ENCODE results near the gene VOPP1. TPM values are rescaled to one million over a fixed set of nuclear protein-coding genes. Genes with fewer than 3 reads are reported as not detected.

VOPP1 gene
- total RNA-seq, 2 experiments from 2014 or later, result 49.6 to 53.1 TPM

DNA sequence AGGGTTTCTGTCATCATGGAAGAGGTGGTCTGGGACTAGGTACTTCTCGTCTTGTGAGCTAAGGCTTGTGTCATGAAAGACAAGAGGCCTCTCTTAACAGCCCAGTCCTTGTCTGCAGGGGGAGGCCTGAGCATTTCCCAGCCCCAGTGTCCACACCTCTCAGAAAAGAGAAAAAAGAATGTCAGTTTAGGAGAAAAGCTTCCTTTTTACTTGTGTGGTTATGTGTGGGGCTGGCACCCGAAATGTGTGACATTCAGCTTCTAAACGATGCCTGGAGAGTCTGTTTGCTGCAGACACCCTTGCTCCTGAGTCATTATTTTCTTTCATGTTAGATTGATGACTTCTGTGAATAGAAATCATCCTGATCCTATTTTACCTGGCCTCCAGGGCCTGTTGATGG, 139.8 kb downstream of the VOPP1 start:
- H3K36me3 ChIP-seq (ENCODE audit: insufficient read depth, low read length), result no peaks in the 10 kb centered on the region
- intact Hi-C loops (cut with DNase I, micrococcal nuclease), result loop anchor here in 1 of 2 experiments (5.0 to 10.0 kb wide), 3 partner anchors 35 to 292 kb away; no protein-coding TSS in a partner anchor

DNA sequence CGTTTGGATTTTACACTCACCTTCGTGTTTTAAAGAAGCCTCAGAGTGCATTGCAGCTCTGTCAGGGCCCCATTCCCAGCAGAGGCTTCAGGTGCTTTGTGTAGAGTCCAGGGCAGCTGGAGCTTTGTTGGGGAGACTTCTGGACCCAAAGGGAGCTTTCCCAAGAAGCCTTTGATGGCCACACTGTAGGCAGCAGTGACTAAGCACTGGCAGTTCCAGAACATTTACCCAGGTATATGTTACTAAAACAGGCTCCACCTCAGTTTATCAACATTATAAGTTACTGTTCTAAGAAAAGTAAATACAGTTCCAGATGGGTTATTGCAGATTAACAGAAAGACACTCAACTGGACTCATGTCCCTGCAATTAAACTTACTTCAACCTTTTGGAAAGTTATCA, 140.4 kb downstream of the VOPP1 start:
- no peak for DNase-seq
- no peaks in the 10 kb centered on the region for H3K27me3 ChIP-seq (ENCODE audit: control insufficient read depth in 1 of 2, insufficient read depth in 2 of 2, low read length in 2 of 2)
- Mint-ChIP-seq H3K27ac (no peak overlapping the region), H3K4me3 (no peak overlapping the region), H3K27me3 (no peaks in the 10 kb centered on the region), H3K36me3 (ENCODE audit: low read depth) (no peaks in the 10 kb centered on the region), H3K4me1 (ENCODE audit: low read depth) (peaks cover 21% of the 10 kb centered on the region), H3K9me3 (no peaks in the 10 kb centered on the region)
- no peak overlapping the region for H3K27ac ChIP-seq (ENCODE audit: low read depth in 1 of 2, low read length in 2 of 2)
- no peak overlapping the region for H3K4me3 ChIP-seq (ENCODE audit: low read length)
- no peak for ATAC-seq (ENCODE audit: poor library complexity)
- CTCF ChIA-PET, result no interaction called here
- TF ChIP-seq, protein P1, sequence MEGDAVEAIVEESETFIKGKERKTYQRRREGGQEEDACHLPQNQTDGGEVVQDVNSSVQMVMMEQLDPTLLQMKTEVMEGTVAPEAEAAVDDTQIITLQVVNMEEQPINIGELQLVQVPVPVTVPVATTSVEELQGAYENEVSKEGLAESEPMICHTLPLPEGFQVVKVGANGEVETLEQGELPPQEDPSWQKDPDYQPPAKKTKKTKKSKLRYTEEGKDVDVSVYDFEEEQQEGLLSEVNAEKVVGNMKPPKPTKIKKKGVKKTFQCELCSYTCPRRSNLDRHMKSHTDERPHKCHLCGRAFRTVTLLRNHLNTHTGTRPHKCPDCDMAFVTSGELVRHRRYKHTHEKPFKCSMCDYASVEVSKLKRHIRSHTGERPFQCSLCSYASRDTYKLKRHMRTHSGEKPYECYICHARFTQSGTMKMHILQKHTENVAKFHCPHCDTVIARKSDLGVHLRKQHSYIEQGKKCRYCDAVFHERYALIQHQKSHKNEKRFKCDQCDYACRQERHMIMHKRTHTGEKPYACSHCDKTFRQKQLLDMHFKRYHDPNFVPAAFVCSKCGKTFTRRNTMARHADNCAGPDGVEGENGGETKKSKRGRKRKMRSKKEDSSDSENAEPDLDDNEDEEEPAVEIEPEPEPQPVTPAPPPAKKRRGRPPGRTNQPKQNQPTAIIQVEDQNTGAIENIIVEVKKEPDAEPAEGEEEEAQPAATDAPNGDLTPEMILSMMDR (IDR thresholded peaks at IDR 0.05), result no peak
- POLR2A ChIA-PET, result interaction anchor here (1.0 to 1.8 kb wide), 3 partner anchors 38 to 165 kb away, joined by 3 to 6 read pairs (median 5); no protein-coding TSS in a partner anchor
- H3K36me3 ChIP-seq (ENCODE audit: insufficient read depth, low read length), result no peaks in the 10 kb centered on the region
- H3K4me1 ChIP-seq (ENCODE audit: insufficient read depth, low read length), result peaks cover 24% of the 10 kb centered on the region
- no peaks in the 10 kb centered on the region for H3K9me3 ChIP-seq (ENCODE audit: control insufficient read depth in 1 of 2, insufficient read depth in 1 of 2, low read length in 2 of 2)
- intact Hi-C loops (cut with DNase I, micrococcal nuclease), result loop anchor here in 1 of 2 experiments (5.0 to 10.0 kb wide), 3 partner anchors 35 to 293 kb away; no protein-coding TSS in a partner anchor

More for the DNA sequence above, 139.8 kb downstream of the VOPP1 start:
- ChIA-PET CTCF (no interaction called here), POLR2A (interaction anchor here (0.6 to 1.8 kb wide), 4 partner anchors 37 to 164 kb away, joined by 3 to 6 read pairs (median 4); no protein-coding TSS in a partner anchor)
- Mint-ChIP-seq H3K27ac (no peak overlapping the region), H3K4me3 (no peak overlapping the region), H3K4me1 (ENCODE audit: low read depth) (peaks cover 28% of the 10 kb centered on the region), H3K36me3 (ENCODE audit: low read depth) (no peaks in the 10 kb centered on the region), H3K9me3 (no peaks in the 10 kb centered on the region), H3K27me3 (no peaks in the 10 kb centered on the region)
- TF ChIP-seq, protein P1 (IDR thresholded peaks at IDR 0.05), result no peak
- no peaks in the 10 kb centered on the region for H3K27me3 ChIP-seq (ENCODE audit: control insufficient read depth in 1 of 2, insufficient read depth in 2 of 2, low read length in 2 of 2)
- H3K27ac ChIP-seq (ENCODE audit: low read depth in 1 of 2, low read length in 2 of 2), result no peak overlapping the region
- no peak overlapping the region for H3K4me3 ChIP-seq (ENCODE audit: low read length)
- ATAC-seq (ENCODE audit: poor library complexity), result no peak
- DNase-seq, result no peak
- H3K9me3 ChIP-seq (ENCODE audit: control insufficient read depth in 1 of 2, insufficient read depth in 1 of 2, low read length in 2 of 2), result no peaks in the 10 kb centered on the region
- H3K4me1 ChIP-seq (ENCODE audit: insufficient read depth, low read length), result peaks cover 27% of the 10 kb centered on the region

DNA sequence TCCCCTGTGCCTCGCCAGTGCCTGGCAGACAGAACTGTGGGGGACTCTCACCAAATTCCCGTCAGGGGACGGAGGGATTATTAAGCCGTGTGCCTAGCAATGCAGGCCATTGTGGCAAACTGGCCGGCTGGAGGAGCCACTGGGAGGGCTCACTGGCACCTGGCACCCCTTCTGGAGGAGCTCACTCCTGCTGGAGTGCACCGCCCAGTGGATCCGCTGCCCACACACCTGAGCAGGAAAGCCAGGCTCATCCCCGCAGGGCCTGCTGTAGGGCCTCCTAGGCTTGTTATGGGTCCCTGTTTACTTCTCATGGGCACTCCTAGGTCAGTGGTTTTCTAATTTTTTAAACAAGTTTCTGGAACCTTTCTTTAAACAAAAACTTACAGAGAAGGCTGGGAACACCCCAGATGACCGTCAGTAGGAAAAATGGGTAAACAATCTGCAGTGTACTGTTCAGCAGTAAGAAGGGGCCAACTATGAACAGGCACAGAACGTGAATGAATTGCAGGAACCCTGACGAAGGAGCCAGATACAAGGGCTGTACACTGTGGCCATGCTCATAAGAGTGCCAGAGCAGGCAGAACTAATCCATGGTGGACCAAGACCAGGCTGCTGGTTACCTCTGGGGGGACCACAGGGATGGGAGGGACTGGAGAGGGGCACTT, 142.3 kb downstream of the VOPP1 start:
- Mint-ChIP-seq H3K36me3 (ENCODE audit: low read depth) (peaks cover 14% of the 10 kb centered on the region), H3K27me3 (no peaks in the 10 kb centered on the region), H3K4me3 (no peak overlapping the region), H3K9me3 (no peaks in the 10 kb centered on the region), H3K4me1 (ENCODE audit: low read depth) (peaks cover 9% of the 10 kb centered on the region), H3K27ac (no peak overlapping the region)
- H3K27ac ChIP-seq (ENCODE audit: low read depth in 1 of 2, low read length in 2 of 2), result no peak overlapping the region
- ChIA-PET CTCF (no interaction called here), POLR2A (no interaction called here)
- TF ChIP-seq, protein P1 (IDR thresholded peaks at IDR 0.05), result no peak
- no peak overlapping the region for H3K4me3 ChIP-seq (ENCODE audit: low read length)
- ATAC-seq (ENCODE audit: poor library complexity) (no peak), DNase-seq (no peak)
- peaks cover 10% of the 10 kb centered on the region for H3K36me3 ChIP-seq (ENCODE audit: insufficient read depth, low read length)
- peaks cover 10% of the 10 kb centered on the region for H3K4me1 ChIP-seq (ENCODE audit: insufficient read depth, low read length)
- H3K27me3 ChIP-seq (ENCODE audit: control insufficient read depth in 1 of 2, insufficient read depth in 2 of 2, low read length in 2 of 2), result no peaks in the 10 kb centered on the region
- H3K9me3 ChIP-seq (ENCODE audit: control insufficient read depth in 1 of 2, insufficient read depth in 1 of 2, low read length in 2 of 2), result no peaks in the 10 kb centered on the region
- intact Hi-C loops (cut with DNase I, micrococcal nuclease), result loop anchor here in 1 of 2 experiments (5.0 to 10.0 kb wide), 3 partner anchors 37 to 295 kb away; no protein-coding TSS in a partner anchor

Data from CD4-positive, alpha-beta T cell (primary cell).